GM12891 (cell line): ENCODE data around the gene MAP4K1.
"Not testable (repeated sequence)": the region's sequence is repeated elsewhere in the genome, so short reads cannot be mapped to it uniquely, and the experiment has no call there.

Experiments used
- DNase-seq: peaks from one replicate; pipeline ENCODE4 v3.0.0; 2011; ENCODE audit warnings: low spot score; ENCODE audit not compliant: insufficient read length
- FAIRE-seq: peaks from 2 replicates; lab custom pipeline; 2011; peaks lifted over from hg19 to GRCh38; lab: Jason Lieb, UNC
- PAX5 ChIP-seq: IDR thresholded peaks from 2 replicates; pipeline ENCODE4 v1.6.1; 2011; ENCODE audit warnings: low read length, moderate library complexity, mild to moderate bottlenecking; ENCODE audit not compliant: insufficient read depth, severe bottlenecking
- POLR2A ChIP-seq: IDR thresholded peaks from 2 replicates; pipeline ENCODE4 v1.6.1; 2011; ENCODE audit warnings: low read depth, low read length, control low read depth
- POLR2AphosphoS5 ChIP-seq: IDR thresholded peaks from 2 replicates; pipeline ENCODE4 v1.6.1; 2011; ENCODE audit warnings: low read depth, low read length, control low read depth
- POU2F2 ChIP-seq: IDR thresholded peaks from 2 replicates; pipeline ENCODE4 v1.6.1; 2011; ENCODE audit warnings: low read depth, mild to moderate bottlenecking, control low read depth, low read length, moderate library complexity
- SPI1 ChIP-seq: IDR thresholded peaks from 2 replicates; pipeline ENCODE4 v1.6.1; 2011; ENCODE audit warnings: low read depth, low read length, control low read depth
- TAF1 ChIP-seq: IDR thresholded peaks from 2 replicates; pipeline ENCODE4 v1.6.1; 2011; ENCODE audit warnings: low read depth, low read length, control low read depth

The MAP4K1 gene

DNA sequence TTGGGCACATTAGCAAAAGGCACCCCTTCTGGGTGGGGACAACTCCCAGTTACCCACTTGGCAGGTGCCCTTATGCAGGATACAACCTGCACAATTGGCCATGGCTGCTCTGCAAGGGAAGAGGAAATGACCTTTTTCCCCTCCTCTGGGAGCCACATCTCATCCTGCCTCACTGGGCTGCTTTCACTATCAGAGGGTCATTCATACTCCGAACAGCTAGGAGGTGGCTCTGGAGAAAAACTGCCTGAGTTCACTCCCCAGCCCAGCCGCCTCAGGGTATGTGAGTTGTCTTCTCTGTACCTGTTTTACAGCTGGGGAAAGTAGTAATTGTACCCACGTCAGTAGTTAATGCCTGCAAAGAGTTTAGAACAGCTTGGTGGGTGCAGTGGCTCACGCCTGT lies 22.6 kb upstream of the MAP4K1 start:
- no peak for FAIRE-seq
- TF ChIP-seq TAF1 (no peak), POU2F2 (no peak), POLR2A (no peak), PAX5 (no peak), POLR2AphosphoS5 (no peak), SPI1 (no peak)

DNA sequence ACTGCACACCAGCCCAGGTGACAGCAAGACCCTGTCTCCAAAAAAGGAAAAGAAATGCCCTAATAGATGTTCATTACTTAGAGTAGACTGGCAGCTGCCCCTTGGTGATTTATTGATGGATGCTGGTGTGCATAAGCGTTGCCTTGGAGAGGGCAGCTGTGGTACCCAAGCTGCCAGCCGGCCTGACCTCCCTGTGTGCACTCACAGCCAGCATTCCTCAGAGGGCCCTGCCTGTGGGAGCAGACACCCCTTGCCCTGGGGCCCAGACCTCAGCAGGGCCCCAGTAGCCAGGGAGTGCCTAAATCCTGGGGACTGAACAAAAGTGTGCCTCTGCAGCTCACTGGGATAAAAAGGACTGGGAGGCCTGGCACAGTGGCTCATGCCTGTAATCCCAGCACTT lies 21.9 kb upstream of the MAP4K1 start:
- no peak for FAIRE-seq
- no peak for DNase-seq
- TF ChIP-seq PAX5 (no peak), TAF1 (no peak), SPI1 (no peak), POU2F2 (no peak), POLR2AphosphoS5 (no peak), POLR2A (no peak)

More for the DNA sequence above, 22.6 kb upstream of the MAP4K1 start:
- DNase-seq = no peak

DNA sequence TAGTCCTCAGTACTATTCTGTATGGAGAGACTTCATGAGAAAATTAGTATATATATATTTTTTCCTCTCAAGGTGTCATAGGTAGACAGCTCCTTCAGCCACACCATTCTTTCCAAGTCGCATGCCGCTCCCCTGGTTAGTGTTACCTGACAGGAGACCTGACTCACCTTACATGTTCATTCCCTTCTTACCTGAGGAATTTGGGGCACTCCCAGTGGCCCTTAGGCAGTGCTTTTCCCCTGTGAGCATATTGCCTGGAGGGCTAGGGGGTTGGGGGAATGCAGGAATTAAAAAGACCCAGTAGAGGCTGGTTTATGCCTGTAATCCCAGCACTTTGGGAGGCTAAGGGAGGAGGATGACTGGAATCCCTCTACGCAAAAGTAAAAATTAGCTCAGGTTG lies 20.7 kb upstream of the MAP4K1 start:
- FAIRE-seq (no peak), DNase-seq (no peak)
- no peak for TF ChIP-seq PAX5
- no peak for TF ChIP-seq POU2F2
- no peak for TF ChIP-seq SPI1
- no peak for TF ChIP-seq POLR2AphosphoS5
- no peak for TF ChIP-seq POLR2A
- TF ChIP-seq TAF1 = no peak

DNA sequence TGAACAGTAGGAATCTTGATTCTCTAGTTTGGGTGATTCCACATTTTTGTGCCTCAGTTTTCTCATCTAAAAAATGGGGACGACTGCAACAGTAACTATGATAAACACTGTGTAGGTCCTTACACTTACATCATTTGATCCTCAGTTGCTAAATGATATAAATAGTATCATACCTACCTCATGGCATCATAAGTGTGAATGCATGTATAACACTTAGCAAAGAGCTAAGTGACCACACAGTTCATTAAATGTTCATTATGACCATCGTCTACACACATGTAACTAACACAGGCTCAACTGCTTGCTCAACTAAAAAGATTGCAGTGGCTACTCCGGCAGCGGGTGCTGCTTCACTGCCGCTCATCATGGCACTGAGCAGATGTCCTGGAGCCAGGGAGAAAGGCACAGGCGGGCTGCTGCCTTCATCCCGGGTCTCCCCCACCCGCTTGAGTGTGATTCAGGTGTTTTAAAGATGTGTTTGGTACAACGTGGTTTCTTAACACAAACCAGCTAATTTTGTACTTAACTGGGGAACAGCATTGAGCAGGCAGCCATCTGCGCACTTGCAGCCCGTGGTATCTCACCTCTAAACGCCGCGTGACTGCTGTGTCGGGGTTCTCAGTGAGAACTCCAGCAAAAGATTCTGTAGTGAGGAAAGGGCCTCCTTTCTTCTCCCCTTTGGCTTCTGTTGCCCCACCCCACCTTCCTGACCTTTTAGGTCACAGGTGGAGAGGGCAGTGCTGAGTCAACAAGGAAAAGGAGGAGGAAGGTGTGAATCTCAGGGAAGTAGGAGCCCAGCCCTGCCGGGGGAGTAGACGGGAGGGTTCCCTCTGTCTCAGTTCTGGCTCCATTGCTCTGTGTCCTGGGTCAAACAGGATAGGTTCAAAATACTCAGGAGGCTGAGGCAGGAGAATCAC lies 18.0 kb upstream of the MAP4K1 start:
- TF ChIP-seq POU2F2 (no peak), SPI1 (no peak), TAF1 (no peak), POLR2AphosphoS5 (no peak), POLR2A (no peak), PAX5 (no peak)
- FAIRE-seq (no peak), DNase-seq (no peak)

- no peak for FAIRE-seq
- TF ChIP-seq POU2F2 (peak; percentile 27; the same call in 1 of the 2 replicates), POLR2AphosphoS5 (0 out of 2 replicates have a peak, but pooled peaks have one; percentile 28), POLR2A (no peak), SPI1 (0 out of 2 replicates have a peak, but pooled peaks have one; percentile 10)
- DNase-seq = peak; percentile 63
Observed at GRCh38 chr19:38634757-38635482, 17.2 kb upstream of the MAP4K1 start.

DNA sequence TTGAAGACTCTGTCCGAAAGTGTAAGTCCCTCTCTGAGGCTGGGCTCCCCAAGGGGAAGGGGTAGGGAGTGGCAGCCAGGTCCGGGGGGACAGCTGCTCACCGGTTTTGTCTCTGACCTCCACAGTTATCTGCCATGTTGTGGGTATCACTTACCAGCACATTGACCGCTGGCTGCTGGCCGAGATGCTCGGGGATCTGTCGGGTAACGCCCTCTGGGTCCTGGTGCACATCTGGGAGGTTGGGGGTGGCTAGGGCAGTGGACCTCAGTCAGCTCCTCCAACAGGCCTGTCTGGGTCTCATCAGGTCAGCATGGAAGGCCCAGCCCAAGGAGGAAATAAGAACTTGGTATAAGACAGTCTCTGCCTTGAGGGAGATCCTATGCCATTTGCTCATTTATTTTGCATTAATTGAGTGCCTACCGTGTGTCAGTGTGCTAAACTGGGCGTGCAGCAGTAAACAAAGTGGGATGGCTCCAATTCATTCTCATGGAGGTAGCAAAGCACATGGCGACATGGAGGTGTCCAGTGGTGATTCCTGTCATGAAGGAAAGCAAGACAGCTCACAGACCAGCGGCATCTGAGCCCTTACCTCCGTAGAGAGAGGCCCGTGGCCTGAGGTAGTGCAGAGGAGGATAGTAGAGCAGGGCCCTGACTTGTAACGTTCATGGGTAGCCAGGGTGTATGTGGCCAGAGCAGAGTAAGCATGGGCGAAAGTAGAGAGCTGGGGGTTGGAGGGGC lies 14.9 kb upstream of the MAP4K1 start:
- DNase-seq = no peak
- TF ChIP-seq POU2F2 (no peak), TAF1 (no peak), POLR2A (no peak), PAX5 (no peak), POLR2AphosphoS5 (no peak), SPI1 (no peak)
- FAIRE-seq = no peak

GRCh38 chr19:38631811-38632475 lies 14.2 kb upstream of the MAP4K1 start:
- not testable (repeated sequence) for DNase-seq, FAIRE-seq

GRCh38 chr19:38631301-38631700 lies 13.5 kb upstream of the MAP4K1 start:
- FAIRE-seq, DNase-seq: not testable (repeated sequence)

GRCh38 chr19:38629568-38629967 lies 11.8 kb upstream of the MAP4K1 start:
- no peak for TF ChIP-seq SPI1
- no peak for FAIRE-seq
- DNase-seq = no peak
